Stimulated activated CD8-positive, alpha-beta memory T cell treated with anti-CD3 and anti-CD28 coated beads, Interleukin-7, amount 100 ng/mL, for 24 hours (primary cell): ENCODE results near the gene SUGCT.

Source experiments
- DNase-seq: peaks from one replicate; pipeline ENCODE4 v3.0.0-alpha.2; 2020; ENCODE audit warnings: low read depth

The SUGCT gene

DNA sequence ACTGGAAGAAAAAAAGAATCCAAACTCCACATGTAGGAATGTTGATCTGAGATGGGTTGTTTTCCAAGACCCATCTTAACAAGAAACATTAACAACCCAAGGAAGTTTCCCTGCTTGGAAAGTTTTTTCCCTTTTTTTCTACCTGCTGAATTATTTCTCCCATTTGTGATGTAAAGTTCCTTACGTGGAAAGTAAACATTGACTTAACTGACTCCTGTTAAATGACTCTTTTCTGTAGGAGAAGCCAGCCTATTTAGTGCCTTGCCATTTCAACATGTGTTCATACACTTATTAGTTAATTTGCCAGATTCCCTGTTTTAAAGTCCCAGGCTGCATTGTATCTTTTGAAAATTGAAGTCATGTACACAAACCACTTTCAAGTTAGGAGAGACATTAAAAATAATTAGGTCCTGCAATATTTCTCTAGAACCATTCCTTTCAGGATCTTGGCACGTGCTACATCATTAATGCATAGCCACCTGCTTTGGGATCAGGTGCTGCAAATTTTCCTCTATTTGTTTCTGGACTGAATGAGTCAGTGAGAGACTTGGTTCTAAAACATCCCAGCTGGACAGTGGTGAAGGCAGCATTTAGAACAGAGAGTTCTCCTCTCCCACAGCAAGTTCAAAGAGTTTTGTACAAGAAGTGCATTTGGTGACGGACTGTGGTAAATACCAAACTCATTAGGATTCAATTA is 698.5 kb downstream of the SUGCT start:
- no peak for DNase-seq

DNA sequence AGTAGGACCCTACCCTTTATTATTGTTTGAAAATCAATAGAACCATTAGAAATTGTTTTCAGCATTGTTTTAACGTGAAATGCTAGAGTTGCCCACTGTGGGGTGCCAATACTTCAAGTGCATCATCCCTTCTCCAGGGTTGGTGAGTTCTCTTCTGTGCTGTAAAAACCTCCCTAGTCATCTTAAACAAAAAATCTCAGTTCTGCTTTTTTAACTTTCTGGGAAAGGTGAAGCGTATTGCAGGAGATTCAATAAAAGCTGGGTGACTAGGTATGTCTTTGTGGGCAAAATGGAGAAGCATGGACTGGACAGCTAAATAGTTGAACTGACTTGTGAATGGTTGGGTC is 699.1 kb downstream of the SUGCT start:
- DNase-seq, result no peak

DNA sequence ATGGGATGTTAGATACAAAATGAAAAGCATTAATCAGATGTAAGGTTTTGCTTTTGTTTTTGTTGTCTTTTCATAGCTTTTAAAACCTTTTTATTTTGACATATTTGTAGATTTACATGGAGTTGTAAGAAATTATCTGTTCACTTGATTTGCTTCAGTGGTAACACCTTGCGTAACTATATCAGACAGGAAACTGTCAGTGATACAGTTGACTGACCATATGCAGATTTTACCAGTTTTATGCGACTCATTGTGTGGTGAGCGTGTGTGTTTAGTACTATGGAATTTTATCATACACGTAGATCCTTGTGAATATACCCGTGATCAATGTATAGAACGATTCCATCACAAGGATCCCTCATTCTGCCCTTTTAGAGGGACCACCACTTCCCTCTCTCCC is 701.4 kb downstream of the SUGCT start:
- DNase-seq, result no peak

DNA sequence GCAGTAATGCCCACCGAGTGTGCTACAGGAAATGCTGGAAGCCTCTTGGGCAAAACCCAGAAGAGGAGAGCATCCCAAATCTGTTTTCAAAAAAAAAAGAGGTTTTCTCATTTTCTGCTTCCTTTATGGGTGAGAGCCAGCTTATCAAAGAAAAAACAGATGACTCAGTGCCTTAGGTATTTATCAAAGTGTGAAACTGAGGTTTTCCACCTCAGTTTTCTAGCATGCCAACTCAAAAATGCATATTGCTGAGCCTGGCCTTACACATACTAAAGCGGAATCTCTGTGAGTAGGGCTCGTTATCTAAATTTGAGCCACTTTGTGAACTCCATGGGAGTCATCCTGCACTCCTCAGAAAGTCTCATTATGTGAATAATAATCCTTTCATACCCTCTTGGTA is 705.1 kb downstream of the SUGCT start:
- DNase-seq, result no peak

DNA sequence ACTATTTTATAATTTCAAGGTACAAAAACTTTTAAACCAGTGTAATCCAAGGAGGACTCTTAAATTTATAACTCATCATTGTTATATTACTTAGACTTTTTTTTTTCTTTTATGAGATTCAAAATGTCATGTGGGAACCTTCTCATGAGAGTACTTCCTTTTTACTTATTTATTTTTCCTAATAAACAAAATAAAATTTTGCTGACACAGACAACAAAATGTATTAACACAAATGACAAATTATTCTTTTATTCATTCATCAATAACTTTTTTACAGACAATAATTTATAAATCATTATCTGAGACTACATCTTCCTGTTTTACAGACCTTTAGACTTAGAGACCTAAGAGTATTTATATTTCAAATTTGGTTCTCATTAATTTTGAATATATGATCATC is 706.2 kb downstream of the SUGCT start:
- no peak for DNase-seq

DNA sequence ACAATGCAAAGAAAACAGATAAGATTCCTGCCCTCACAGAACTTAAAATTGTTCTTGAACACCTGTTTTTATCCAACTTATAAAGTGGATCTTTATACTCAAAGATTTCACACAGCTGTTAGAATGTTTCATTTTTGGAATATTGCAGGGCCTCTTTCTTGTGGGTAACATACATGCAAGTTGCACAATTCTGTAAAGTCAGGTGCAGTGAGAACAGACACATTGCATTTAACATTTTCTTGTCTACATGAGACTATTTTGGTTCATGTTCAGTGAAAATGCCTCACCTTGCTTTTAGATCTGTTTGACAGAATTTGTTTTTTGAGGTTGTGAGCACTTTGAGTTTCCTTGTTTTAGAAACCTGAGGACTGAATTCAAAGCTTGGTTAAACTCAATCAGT is 707.8 kb downstream of the SUGCT start:
- no peak for DNase-seq

DNA sequence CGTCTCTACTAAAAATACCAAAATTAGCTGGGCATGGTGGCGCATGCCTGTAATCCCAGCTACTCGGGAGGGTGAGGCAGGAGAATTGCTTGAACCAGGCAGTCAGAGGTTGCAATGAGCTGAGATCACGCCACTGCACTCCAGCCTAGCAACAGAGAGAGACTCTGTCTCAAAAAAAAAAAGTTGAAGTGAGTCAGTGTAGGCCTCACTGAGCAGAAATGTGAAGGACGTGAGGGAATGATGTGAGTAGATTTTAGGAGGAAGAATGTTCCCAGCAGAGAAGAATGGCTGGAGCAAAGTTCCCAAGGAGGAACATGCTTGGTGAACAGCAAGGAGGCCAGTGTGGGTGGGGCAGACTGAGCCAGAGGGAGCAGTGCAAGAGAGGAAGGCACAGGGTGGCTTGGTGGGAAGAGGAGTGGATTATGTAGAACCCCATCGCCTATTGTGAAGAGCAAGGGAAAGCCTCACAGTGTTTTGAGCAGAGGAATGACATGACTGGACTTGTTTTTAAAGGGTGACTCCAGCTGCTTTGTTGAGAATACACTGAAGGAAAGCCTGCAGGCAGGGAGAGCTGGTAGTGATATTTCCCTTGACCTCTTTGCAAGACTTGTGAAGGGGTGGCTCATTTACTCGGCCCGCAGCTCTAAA is 708.7 kb downstream of the SUGCT start:
- no peak for DNase-seq

DNA sequence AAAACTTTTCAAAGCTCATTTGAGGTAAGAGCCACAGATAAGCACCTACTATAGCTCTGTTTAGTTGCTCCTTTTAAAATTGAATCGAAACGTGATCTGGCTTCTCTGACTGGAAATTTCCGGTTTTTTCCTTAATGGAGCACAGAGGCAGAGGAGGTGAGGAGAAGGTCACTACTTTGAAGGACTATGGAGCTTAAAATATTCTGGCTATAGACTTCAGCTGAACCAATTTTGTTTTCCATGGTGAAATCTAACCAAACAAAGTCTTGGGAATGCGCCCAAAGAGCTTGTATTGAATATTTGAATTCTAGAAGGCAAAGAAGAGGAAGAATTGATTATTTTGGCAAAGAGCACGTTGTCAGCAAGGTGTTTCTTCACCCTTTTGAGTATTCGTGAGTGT is 711.1 kb downstream of the SUGCT start:
- DNase-seq, result no peak

DNA sequence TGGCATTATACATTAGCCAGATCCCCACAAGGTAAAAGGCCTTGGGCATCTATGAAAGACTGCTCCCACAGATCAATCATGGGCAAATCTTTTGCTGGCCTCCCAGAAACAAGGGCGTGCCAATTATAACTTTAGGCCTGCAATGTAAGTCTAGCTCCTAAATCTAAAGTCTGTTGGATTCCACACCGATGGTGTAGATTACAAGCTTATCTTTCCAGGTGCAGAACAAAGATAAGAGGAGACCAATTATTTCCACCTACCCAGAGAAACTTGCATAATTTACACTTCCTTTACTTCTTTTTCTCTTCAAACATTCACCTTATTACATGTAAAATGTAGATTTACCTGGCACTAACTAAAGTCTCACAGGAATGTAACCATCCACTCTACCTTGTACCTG is 713.1 kb downstream of the SUGCT start:
- no peak for DNase-seq

DNA sequence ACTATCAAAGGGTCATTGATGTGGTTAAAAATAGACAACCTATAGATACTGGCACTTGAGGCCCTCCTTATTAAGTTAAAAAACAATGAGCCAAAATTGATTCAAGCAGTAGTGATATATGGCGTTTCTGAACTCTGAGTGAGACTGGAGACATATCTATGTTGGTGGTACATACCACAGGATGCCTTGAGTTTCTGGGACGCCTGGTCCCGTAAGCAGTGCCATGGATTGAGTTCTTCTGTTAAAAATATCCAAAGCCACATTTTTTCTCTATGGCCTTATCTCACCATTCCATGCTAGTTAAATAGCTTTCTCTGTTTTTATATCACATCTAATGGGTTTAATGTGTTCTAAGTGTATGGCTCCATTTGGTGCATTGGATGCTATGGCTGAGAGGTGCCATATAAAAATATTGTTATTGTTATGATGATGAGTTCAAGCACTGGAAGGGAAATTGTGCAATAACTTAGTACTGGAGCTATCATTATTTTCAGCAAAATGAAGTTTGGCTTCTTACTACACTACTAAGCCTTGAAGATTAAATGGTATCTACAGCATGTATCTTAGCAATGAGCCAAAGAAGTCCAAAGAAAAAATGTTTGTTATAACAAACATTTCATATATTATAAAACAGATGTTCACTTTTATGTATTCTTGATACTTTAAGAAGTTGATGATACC is 713.9 kb downstream of the SUGCT start:
- DNase-seq, result no peak

DNA sequence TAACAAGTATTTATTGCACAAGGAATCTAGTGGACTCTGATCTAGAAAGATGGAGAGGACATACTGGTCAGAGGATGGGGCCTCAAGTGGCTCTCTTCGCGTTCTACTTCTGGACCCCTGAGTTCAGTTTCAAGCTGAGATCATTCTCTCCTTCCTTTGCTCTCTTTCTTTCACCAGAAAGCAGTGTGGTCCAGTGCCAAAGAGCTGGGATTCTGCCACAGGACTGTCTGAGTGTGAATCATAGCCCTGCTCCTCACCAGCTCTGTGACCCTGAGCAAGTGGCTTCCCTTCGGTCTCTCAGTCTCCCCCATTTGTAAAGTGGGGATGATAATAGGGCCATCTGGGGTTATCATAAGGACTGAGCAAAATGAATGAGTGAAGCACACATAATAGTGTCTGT is 715.2 kb downstream of the SUGCT start:
- DNase-seq, result no peak

DNA sequence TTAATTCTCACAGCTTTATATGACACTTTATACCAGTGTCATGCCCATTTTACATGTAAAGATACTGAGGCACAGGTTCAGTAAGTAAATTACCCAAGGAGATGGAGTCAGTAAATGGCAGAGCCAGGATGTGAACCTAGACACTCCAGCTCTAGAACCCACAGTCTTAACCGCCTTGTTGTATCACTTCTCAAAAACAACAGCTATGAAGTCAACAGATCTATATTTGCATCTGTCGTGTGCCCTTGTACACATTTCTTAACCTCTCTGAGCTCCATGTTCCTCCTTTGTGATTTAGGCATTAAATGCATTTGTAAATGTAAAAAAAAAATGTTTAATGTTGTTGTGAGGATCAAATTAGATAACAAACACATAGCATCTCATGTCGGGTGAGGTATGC is 716.2 kb downstream of the SUGCT start:
- no peak for DNase-seq

DNA sequence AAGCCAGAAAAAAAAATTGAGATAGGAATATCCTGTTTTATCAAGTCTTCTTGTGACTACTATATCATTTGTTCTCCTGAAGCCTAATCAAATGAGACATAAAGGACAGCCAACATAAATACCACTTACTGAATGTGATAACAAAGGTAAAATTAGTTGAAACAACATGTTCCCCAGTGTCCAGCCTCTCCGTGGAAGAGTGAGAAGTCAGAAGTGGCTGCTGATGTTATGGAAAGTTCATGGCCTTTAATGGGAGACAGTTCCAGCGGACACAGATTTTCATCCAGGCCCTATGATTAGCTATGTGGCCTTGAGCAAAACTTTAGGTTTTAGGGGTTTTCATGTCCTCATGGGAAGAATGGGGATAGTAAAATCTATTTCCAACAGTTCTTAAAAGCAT is 724.3 kb downstream of the SUGCT start:
- no peak for DNase-seq

DNA sequence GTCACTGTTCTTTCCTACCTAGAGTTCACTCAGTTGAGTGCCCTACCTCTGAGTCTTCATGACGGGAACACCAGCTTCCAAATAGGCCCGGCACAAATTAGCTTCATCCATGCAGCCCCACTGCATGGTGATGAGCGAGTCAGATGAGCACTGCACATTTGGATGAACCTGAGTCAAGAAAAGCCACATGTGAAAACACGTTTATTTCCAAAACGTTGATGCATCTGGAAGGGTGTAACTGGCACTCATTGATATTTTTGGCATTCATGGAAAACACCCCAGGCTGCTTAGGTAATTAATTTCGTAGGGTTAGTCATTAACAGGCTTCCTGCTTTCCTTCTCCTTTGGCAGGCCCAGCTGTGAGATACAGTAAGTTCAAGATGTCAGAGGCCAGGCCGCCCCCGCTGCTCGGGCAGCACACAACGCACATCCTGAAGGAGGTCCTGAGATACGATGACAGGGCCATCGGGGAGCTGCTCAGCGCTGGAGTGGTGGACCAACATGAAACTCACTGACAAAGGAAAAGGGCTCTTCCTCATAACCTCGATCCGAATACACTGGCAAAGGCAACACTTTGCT is 725.2 kb downstream of the SUGCT start:
- DNase-seq, result no peak

DNA sequence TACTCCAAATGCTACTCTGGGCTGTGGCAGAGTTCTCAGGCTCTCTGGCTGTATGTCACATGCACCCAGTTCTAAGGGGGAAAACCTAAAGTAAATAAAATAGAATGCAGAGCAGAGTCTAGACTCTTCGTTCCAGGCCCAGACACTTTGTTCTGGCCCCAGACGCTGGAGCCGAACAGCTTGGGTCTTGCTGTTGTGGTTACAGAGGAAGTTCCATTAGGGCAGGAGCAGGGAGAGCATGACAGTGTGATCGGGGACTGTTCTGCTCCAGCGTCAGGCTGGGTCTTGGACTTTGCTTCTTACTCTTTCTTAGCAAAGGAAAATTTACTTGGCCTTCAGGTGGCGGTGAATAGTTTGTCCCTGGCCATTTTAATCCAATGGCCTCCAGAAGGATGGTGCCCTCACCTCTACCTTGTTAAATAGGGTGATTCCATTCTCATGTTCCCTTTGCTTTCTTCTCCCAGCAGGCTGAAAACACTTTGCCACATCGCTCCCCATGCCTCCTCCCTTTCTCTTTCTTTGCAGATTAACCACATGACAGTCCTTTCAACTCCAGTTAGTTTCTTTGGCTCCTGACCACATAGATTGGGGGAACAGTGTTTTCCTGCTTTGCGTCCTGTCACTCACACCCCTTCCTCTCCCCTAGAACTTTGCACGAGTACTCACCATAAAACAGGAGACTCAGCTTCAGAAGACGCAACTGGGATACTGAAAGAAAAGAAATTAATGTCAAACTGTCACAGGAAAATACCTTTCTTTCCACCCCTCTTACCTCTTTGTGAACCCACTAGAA is 730.8 kb downstream of the SUGCT start:
- no peak for DNase-seq

DNA sequence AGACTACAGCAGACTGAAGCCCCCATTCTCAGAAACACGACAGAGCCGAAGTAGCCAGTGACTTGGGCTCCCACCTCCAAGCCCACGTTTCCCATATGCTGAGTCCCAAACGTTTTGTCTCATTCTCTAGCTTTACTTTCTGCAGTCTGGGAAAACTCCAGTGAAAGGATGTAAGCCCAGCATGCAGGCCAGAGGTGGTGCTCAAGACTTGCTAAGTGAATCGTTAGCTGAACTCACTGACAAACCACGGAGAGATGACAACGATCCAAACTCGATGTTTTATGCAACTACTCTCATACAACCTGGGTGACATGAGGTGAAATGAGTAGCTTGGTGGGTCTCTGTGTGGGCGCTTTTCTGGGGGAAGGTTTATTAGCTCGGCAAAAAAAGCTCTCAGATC is 731.8 kb downstream of the SUGCT start:
- no peak for DNase-seq

DNA sequence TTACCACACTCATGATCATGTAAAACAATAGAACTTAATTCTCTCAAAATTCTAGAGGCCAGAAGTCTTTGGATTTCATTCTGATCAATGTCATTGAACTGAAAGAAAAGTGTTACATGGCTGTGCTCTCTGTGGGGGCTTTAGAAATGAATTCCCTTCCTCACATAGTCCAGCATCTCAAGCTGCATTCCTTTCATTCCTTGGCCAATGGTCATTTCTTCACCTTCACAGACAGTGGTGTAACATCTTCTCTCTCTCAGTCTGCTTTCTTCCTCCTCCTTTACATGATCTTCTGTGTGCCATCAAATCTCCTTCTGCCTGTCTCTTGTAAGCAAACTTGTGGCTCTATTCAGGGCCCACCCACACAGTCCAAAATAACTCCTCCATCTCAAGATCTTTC is 735.3 kb downstream of the SUGCT start:
- no peak for DNase-seq

DNA sequence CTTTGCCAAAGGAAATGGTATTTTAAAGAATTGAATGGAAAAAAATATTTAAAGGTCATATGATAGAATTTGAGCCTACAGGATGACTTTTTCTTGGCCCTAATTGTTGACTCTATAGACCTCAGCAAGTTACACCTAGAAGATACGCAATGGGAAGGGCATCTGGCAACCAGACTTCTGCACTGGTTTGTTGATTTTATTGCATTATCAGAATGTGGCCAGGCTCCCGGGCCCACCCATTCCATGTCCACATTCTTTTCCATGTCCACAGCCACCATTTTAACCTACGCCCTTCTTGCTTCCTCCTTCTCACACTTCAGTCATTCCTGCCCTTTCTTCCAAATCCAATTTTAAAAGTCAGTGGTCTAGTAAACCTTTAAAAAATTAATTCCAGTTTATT is 738.4 kb downstream of the SUGCT start:
- DNase-seq, result no peak

DNA sequence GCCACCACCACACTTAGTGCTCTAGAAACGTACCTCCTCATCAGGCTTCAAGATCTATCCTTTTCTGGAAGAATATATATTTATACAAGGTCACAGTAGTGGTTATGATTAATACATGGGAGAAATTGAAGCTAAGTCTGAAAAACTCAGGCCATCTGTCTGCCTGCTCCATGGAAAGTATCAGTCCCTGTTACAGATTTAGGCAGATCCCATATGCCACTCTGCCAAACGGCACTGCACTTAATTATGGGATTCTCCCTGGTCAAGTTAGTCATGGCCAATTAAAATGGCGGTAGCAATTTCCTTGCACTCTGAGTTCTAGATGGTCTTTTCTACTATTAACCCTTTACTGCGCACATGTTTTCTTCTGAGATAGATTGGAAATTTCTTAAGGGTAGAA is 740.0 kb downstream of the SUGCT start:
- no peak for DNase-seq

DNA sequence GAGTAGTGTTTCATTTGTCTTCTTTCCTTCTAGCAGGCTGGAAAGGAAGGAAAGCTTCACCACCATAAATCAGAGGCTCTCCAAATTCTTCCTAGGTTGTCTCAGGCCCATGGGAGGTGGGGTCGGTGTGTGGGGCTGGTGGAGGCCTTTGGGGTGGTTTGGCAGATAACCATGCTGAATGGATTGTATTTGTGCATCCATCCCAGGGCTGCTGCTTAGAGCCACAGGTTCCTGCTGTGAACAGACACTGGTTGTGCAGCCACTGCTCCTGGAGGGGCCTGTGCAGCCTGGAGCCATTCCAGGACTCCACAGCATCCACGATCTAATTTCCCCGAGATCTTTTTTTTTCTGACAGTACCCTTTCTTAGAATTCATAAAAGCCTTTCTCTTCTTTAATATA is 741.8 kb downstream of the SUGCT start:
- no peak for DNase-seq

DNA sequence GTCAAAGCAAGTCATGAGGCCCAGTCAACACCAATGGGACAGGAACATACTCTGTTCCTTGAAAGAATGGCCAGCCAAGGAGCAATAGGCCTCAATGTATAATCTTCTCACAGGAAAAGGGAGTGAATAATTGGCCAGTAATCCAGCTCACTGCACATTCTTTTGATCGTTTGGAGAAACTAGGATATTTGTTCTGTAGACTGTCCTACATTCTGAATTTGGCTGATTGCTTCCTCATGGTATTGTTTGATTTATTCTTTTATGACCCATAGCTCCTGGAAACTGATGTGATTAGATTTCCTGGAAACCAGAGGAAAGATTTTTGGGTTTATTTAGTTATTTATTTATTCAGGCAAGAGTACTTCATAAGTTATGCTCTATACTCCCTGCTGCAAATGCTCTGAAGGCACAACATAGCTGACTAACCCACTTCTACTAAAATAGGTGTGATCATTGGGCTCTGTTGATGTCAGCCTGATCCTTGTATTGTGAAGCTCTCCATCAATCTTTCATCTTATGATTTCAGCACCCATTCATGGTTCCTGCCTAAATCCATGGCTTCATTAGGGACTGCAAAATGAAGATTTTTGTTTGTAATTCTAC is 745.2 kb downstream of the SUGCT start:
- DNase-seq, result no peak

DNA sequence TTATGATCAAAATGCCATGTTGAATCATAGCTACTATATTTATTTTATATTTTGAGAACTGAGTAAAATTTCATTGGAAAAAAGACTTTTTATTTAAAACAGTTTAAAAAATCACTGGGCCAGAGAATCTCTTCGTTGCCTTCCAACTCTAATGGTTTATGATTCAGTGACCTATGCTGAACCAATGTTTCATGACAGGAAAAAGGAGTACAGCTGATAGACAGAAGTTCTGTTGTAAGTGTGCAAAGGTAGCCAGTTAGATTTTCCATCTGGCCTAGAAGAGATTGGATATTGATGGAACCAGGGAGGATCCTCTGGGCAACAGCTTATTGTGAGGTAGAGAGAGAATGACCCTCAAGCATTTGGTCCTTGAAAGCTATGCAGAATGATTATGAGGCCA is 745.8 kb downstream of the SUGCT start:
- DNase-seq, result no peak
